Putamen (tissue), 1 donor: ENCODE measurements around the gene CFAP100.

ENCODE experiments used
- DNase-seq: peaks from one replicate; pipeline ENCODE4 v3.0.0-alpha.2; 2016; ENCODE audit warnings: low spot score

The CFAP100 gene

GRCh38 chr3:126373682-126374601, 20.8 kb upstream of the CFAP100 start:
- peak; percentile 35 for DNase-seq

GRCh38 chr3:126375835-126376331, 18.8 kb upstream of the CFAP100 start:
- no peak for DNase-seq

- DNase-seq, result no peak
These were observed 18.3 kb upstream of the CFAP100 start for GRCh38 chr3:126376444-126376843.

- no peak for DNase-seq
These were observed 17.5 kb upstream of the CFAP100 start for GRCh38 chr3:126377211-126377610.

DNA sequence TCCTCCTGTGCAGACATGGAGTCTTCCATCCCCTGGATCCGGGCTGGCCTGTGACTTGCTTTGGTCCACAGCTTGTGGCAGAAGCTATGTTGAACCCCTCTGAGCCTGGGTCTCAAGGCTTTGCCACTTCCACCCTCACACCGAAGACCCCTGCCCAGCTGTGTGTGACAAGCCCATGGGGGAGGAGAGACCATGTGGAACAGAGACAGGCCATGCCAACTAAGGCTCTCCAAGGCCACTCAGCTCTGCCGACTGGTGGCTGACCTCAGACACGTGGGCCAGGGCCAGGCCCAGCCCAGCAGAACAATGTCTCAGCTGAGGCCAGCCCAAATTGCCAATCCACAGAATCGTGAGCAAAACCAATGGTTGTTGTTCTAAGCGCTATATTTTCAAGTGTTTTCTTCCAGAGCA, 16.4 kb upstream of the CFAP100 start:
- DNase-seq, result no peak

- DNase-seq, result no peak
These were observed 14.5 kb upstream of the CFAP100 start for GRCh38 chr3:126380011-126380768.

DNA sequence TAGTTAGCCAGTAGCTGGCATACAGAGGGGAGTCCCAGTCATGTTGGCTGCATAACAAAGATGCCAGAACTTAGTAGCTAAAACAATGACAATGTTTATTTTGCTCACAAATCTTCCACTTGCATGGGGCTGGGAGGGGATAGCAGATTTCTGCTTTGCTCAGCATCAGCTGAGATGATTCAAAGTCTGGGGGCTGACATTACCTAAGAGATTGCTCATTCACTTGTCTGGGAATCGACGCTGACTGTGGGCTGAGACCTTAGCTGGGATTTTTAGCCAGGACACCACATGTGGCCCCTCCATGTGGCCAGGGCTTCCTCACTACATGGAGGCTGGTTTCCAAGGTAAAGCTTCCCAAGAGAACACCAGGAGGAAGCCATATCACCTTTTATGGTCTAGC, 12.7 kb upstream of the CFAP100 start:
- no peak for DNase-seq

DNA sequence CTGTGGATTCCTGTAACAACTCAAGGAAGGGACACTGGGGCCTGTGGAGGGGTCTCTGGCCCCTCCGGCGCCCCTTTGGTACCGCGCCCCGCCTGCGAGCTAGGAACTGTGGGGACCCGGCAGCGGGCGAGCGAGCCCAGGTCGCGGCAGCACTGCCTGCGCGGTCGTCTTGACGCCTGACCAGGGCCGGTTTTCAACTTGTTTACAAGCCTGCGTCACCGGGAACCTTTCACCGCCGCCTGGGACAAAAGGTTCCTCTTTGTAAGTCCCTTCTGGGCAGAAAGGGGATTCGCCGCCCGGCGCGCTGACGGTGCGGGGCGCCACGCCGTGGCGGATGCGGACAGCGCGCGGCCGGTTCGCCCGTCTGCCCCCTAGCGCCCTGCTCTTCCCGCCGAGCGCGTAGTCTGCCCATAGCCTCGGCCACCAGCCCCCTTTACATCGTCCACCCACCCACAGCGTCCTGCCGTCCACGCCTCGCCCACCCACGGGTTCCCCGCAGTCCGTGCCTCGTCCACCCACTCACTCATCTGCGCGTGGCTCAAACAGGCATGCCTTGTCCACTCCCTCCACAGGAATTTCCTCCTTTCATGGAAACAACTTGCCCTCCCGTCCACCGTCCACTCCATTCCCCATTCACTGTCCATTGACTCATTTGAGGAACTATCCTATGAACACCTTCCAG, 5.5 kb upstream of the CFAP100 start:
- peak; percentile 85 for DNase-seq

GRCh38 chr3:126389794-126390146, 4.9 kb upstream of the CFAP100 start:
- DNase-seq, result no peak

DNA sequence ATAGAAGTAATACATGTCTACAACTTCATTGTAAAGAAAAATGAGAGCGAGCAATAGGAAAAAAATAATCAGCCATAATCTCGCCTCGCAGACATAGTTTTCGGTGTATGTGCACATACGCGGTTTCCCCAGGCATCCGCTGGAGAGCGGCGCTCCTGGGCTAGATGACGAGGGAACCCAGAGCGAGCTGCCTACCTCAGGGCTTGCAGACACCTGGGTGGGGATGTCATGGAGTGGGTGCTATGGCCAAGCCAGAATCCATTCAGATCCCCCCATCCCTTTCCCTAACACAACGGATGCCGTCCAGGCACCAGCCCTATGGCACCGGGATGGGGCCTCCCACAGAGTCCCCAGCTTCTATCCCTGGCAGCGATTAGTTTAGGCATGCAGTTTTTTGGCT, 4.5 kb upstream of the CFAP100 start:
- no peak for DNase-seq

DNA sequence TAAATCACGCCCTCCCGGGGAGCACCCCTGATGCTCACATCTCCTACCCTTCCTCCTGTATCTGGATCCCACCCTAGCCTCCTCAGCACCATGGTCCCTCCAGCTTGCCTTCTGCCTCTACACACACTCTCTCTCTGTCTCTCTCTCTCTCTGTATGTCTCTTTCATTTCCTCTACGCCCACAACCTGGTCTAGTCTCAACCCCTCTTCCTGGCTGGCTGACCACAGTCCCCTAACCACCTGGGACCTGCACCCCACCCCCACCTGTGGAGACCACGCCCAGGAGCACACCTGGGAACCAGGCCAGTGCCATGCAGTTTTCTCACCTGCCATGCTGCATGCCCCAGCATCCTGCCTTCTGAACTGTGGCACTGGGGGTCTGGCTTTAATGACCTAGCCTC, 4.0 kb upstream of the CFAP100 start:
- no peak for DNase-seq

- no peak for DNase-seq
These were observed 3.1 kb upstream of the CFAP100 start for GRCh38 chr3:126391631-126392030.

DNA sequence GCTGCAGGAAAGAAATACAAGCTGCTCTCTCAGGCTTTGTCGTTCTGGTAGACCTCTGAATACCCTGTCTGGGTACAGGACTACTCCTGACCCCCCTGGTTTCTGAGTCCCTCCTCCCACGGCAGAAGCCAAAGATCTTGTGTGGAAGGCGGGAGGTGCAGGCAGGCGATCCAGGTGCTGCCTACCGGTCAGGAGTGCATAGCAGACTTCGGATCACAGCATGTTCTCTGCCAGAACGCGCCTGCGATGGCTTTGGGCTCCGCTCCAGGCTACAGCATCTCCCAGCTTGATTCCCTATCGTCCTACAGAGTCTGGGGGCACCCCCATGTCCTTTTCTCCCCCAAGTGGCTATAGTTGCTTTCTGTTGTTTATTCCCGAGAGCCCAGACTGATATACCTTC, 2.5 kb upstream of the CFAP100 start:
- DNase-seq, result no peak

DNA sequence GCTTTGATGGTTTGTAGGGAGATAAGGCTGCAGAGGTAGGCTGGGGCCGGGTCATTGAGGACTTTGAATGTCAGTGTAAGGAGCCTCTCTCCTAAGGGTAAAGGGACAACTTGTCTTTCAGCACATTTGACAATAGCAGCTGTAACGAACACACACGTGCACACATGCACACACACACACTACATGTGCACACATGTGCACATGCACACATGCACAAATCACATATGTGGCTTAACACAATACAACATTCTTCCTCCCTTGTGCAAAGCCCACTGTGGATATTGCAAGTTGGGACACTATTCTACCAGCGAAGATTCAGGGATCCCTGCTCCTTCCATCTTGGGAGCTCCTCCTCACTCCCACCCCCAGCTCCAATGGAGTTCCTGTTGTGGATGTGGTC, 1.1 kb upstream of the CFAP100 start:
- DNase-seq, result no peak

GRCh38 chr3:126394977-126395321, 240 bp downstream of the CFAP100 start:
- DNase-seq, result no peak

DNA sequence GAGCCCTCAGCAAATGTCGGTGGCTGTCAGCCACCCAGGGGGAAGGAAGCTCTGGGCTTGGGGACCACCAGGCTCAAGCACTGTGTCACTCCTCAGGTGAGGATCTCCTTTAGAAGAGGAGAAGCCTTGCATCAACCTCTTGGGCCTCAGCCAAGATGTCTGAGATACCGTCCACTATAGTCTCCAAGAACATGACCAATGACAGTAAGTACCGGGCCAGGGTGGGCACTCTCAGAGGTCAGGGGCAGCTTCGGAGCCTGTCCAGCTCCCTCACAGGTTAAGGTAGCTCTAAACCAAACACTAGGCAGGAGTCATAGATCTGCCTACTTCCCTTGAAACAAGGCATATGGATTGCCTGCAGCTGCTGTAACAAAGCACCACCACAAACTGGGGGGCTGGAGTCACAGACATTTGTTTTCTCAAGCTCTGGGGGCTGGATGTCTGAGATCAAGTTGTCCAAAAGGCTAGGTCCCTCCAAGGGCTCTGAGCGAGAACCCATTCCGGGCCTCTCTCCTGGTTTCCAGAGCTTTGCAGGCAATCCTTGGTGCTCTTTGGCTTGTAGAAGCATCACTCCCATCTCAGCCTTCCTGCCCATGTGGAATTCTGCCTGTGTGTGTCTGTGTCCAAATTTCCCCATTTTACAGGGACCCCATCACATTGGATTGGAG, 1.3 kb downstream of the CFAP100 start:
- DNase-seq, result no peak

DNA sequence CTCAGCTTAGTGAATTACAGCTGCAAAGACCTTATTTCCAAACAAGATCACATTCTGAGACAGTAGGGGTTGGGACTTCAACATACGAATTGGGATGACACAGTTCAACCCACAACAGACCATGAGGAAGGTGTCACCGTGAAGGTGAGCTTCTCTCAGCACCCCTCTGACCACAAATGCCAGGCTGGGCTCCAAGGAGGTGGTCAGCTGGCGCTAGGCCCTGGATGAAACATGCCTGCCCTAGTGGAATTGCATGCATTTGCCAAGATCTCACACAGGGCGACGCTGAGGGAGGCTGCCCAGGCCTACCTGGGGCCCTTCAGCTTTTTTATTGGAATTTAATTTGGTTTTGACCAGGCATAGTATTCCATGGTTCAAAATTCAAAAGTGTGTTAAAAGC, 1.8 kb downstream of the CFAP100 start:
- DNase-seq, result no peak

DNA sequence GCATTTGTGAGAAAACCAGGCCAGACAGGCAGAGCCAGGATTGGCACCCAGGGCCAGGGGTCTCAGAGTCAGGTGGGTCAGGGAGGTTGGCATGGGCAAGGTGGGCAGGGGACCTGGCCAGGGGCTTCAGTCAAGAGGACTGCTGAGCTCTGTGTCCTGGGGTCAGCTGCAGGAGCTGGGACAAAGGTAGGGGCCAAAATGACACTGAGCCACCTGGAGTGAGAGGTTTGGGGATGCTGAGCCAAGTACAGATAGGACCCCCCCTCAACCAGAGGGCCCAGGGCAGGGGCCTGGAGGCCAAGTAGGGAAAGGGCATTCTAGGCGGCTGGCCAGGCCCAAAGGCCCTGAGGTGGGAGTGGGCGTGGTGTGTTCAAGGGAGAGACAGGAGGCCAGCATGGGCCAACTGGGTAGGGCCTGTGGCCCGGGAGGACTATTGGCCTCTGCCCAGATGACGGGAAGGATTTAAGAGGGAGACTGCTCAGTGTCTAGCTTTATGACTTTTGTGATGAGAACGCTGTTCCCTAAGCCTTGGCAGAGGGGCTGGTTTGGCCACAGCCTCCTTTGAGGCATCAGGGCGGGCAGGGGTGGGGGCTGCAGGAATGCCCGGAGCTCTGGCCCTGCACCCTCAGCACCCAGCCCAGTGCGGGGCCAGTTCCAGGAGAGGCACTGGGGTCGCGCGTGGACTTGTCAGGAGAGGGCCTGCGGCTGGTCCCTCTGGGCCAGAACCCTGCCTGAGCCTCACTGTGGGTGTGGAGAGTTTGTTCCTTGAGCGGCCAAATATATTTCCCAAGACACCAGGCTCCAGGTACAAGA, 3.1 kb downstream of the CFAP100 start:
- no peak for DNase-seq

DNA sequence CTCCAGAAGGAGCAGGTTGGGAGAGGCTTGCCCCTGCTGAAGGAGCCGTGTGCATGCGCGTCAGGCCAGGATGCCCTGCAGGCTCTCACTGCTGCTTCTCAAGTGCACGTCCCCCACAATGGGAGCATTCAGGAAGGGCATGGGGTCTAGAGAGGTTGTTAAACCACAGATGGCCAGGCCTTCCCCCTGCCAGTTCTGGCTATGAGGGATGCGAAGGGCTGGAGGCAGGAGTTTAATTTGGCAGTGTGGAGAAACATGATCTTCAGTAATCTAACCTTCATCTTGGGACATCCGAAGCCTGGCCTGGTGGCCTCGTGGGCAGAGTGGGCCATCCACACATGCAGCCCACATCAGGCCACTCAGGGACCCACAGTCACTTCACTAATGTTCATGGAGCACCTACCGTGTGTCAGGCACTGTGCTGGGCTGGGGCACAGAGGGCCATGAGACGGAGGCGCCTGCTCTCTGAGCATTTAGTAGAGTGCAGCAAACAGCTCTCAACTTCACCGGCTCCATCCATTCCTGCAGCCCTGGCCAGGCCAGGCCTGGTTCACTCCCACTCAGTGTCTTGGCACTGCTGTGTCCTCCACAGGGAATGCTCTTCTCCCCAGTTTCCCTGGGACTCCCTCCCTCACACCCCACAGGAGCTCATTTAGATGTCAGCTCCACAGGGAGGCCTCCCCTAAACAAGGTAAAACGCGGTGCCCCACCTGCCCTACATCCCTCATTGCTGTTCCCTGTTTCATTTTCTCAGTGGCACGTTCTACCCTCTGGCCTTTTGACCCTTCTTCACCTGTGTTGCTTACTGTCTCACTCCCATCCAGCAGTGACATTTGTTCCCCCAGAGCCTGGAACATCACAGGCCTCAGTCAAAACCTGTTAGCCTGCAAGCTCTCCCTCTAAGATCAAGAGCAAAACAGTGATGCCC, 4.0 kb downstream of the CFAP100 start:
- no peak for DNase-seq

DNA sequence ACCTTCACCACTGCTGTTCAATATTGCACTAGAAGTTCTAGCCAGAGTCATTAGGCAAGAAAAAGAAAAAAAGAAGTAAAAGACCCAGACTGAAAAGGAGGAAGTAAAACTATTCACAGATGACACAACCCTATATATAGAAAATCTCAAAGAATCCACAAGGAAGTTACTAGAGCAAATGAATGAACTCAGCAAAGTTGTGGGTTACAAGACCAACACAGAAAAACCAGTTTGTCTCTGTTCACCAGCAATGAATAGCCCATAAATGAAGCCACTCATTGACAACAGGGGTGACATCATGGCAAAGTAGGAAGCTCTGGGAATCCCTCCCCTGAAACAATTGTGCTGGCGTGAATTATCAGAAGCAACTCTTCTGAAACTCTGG, 4.6 kb downstream of the CFAP100 start:
- no peak for DNase-seq
